Measurements from ENCODE around the gene GRP.

Gene GRP

DNA sequence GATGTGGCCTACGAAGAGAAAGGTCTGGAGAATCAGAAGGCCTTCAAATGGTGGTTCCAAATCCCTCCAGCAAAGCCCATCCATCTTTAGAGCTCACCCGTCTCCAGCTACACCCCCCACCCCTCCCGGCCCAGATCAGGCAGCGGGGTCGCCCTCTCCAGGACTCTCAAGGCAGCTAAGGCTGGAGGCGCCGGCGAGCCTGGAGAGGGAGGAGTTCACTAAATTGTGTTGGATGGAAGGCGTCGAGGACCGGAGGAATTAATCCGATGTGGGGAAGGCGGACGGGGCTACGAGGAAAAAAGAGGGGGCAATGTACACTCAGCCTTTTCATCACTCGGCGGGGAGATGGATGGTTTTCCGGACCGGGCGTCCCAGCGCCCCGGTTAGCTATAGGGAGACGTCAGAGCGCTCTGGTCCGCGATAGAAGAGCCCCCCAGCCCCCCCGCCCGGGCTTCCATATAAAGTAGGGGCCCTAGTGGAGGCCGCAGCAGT lies at the start of gene GRP:
Gene GRP (plus strand): TSS at position 487 of the 492 bp plus-strand sequence. CDS start 108 bp downstream, outside the sequence.
- H3K79me2 ChIP-seq, result no peaks in the 10 kb centered on the region
- H3K27ac ChIP-seq, result no peak within 1 kb of the TSS
- no peaks in the 10 kb centered on the region for H3K4me1 ChIP-seq
- H3K4me3 ChIP-seq (ENCODE audit: low read depth, low read length), result peak within 1 kb of the TSS; percentile 22
- peak within 1 kb of the TSS; percentile 68 for H2AFZ ChIP-seq
- no peaks in the 10 kb centered on the region for H3K9me3 ChIP-seq (ENCODE audit: control insufficient read depth, low read length)
- H3K36me3 ChIP-seq (ENCODE audit: control insufficient read depth, insufficient read depth, low read length), result no peaks in the 10 kb centered on the region
- H3K9ac ChIP-seq, result no peak within 1 kb of the TSS
- peak within 1 kb of the TSS; percentile 71 for H3K4me2 ChIP-seq (ENCODE audit: low read length)
- TF ChIP-seq, protein P1, sequence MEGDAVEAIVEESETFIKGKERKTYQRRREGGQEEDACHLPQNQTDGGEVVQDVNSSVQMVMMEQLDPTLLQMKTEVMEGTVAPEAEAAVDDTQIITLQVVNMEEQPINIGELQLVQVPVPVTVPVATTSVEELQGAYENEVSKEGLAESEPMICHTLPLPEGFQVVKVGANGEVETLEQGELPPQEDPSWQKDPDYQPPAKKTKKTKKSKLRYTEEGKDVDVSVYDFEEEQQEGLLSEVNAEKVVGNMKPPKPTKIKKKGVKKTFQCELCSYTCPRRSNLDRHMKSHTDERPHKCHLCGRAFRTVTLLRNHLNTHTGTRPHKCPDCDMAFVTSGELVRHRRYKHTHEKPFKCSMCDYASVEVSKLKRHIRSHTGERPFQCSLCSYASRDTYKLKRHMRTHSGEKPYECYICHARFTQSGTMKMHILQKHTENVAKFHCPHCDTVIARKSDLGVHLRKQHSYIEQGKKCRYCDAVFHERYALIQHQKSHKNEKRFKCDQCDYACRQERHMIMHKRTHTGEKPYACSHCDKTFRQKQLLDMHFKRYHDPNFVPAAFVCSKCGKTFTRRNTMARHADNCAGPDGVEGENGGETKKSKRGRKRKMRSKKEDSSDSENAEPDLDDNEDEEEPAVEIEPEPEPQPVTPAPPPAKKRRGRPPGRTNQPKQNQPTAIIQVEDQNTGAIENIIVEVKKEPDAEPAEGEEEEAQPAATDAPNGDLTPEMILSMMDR (IDR thresholded peaks at IDR 0.05), result no peak
- H3K27me3 ChIP-seq (ENCODE audit: control insufficient read depth, insufficient read depth, low read length), result peaks cover 3% of the 10 kb centered on the region

DNA sequence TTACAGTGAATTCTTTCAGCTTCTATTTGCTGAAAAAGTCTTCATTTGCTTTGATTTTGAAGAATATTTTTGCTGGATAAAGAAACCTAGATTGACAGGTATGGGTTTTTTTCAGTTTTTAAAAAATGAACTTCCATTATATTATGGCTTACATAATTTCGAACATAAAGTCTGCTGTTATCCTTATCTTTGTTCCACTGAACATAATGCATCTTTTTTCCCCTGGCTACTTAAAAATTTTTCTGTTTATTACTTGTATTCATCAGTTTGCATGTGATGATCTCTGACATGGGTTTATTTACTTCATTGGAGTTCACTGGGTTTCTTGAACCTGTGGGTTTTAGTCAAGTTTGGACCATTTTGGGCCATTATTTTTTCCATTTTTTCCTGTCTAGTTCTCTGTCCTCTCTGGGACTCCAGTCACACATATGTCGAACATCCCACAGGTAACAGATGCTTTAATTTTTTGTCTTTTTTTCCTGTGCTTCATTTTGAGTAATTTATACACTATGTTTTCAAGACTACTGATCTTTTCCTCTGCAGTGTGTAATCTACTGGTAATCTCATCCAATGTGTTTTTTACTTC lies 47.2 kb upstream of the GRP start:
- Histone ChIP-seq H3K4me2 (ENCODE audit: low read length) (no peak overlapping the region), H3K36me3 (ENCODE audit: control insufficient read depth, insufficient read depth, low read length) (no peaks in the 10 kb centered on the region), H3K79me2 (no peaks in the 10 kb centered on the region), H3K9ac (no peak overlapping the region), H3K4me1 (no peaks in the 10 kb centered on the region), H3K27me3 (ENCODE audit: control insufficient read depth, insufficient read depth, low read length) (no peaks in the 10 kb centered on the region), H2AFZ (no peak overlapping the region), H3K4me3 (ENCODE audit: low read depth, low read length) (no peak overlapping the region), H3K27ac (no peak overlapping the region), H3K9me3 (ENCODE audit: control insufficient read depth, low read length) (no peaks in the 10 kb centered on the region)
- TF ChIP-seq, protein P1 (IDR thresholded peaks at IDR 0.05), result no peak

GRCh38 chr18:59177485-59177884 lies 42.5 kb upstream of the GRP start:
- Histone ChIP-seq H3K9ac (no peak overlapping the region), H3K36me3 (ENCODE audit: control insufficient read depth, insufficient read depth, low read length) (no peaks in the 10 kb centered on the region), H3K79me2 (no peaks in the 10 kb centered on the region), H3K4me3 (ENCODE audit: low read depth, low read length) (no peak overlapping the region), H3K27ac (no peak overlapping the region), H2AFZ (no peak overlapping the region), H3K27me3 (ENCODE audit: control insufficient read depth, insufficient read depth, low read length) (no peaks in the 10 kb centered on the region), H3K9me3 (ENCODE audit: control insufficient read depth, low read length) (no peaks in the 10 kb centered on the region), H3K4me2 (ENCODE audit: low read length) (no peak overlapping the region), H3K4me1 (no peaks in the 10 kb centered on the region)
- TF ChIP-seq, protein P1 (IDR thresholded peaks at IDR 0.05), result no peak

DNA sequence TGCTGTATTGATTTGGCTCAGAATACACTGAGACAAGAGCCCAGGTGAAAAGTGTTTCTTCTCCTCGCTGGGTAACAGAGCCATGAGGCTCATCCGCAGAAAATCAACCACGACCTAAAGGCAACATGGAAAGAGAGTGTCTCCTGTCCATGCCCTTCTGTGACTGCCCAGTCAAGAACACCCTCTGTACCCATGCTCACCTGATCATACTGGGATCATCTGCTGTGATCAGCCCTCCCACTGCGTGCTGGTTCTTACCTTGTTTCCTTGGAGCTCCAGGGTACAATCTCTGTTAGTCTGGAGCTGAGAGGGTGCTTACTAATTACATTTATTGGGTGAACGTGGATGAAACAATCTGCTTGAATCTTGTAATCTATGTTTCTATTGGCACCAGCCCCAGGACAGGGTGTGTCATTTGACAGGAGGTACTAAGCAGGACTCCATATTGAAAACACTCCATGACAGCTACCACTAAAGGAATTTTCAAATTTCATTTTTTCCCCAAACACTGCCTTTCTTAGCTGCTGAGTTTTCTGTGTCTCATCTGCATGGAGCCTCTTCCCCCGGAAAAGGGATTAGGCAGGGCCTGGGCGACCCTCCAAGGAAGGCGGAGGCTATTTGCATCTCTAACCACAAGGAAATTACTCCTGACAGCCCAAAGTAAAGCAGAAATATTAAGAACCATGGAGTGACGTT lies 39.7 kb upstream of the GRP start:
- Histone ChIP-seq H3K9ac (no peak overlapping the region), H3K4me2 (ENCODE audit: low read length) (no peak overlapping the region), H3K79me2 (no peaks in the 10 kb centered on the region), H3K36me3 (ENCODE audit: control insufficient read depth, insufficient read depth, low read length) (no peaks in the 10 kb centered on the region), H3K9me3 (ENCODE audit: control insufficient read depth, low read length) (no peaks in the 10 kb centered on the region), H3K4me3 (ENCODE audit: low read depth, low read length) (no peak overlapping the region), H3K27me3 (ENCODE audit: control insufficient read depth, insufficient read depth, low read length) (no peaks in the 10 kb centered on the region), H3K4me1 (no peaks in the 10 kb centered on the region), H2AFZ (no peak overlapping the region), H3K27ac (no peak overlapping the region)
- TF ChIP-seq, protein P1 (IDR thresholded peaks at IDR 0.05), result no peak
